Osteoblast (primary cell): Measurements from ENCODE around the gene NOB1. TPM values are rescaled to one million over a fixed set of nuclear protein-coding genes. Genes with fewer than 3 reads are reported as not detected.

Experiments used
- DNase-seq: peaks from one replicate; pipeline ENCODE4 v3.0.0; 2011; ENCODE audit warnings: low spot score, mixed read lengths; ENCODE audit not compliant: insufficient read length; ENCODE audit errors: missing footprints
- H2AFZ ChIP-seq: 2 replicates; pipeline ENCODE4 v1.6.0; 2011; ENCODE audit warnings: mild to moderate bottlenecking, low read length
- H3K27ac ChIP-seq: 2 replicates; pipeline ENCODE4 v1.5.1; 2011; ENCODE audit warnings: mild to moderate bottlenecking, low read depth, low read length, moderate library complexity
- H3K27me3 ChIP-seq: 2 replicates; pipeline ENCODE4 v1.6.0; 2012; ENCODE audit warnings: mild to moderate bottlenecking, control low read depth, inconsistent platforms, low read length, moderate library complexity; ENCODE audit not compliant: insufficient read depth
- H3K36me3 ChIP-seq: 2 replicates; pipeline ENCODE4 v1.5.1; 2011; ENCODE audit warnings: mild to moderate bottlenecking, low read length, control low read depth, moderate library complexity; ENCODE audit not compliant: insufficient read depth
- H3K4me1 ChIP-seq: 2 replicates; pipeline ENCODE4 v1.5.1; 2011; ENCODE audit warnings: mild to moderate bottlenecking, low read length, control low read depth, moderate library complexity; ENCODE audit not compliant: insufficient read depth
- H3K4me2 ChIP-seq: 2 replicates; pipeline ENCODE4 v1.6.0; 2011; ENCODE audit warnings: mild to moderate bottlenecking, low read length; ENCODE audit not compliant: insufficient read depth
- H3K4me3 ChIP-seq: fragments of 200-600 bp; sonication (generic); 3 replicates; pipeline ENCODE4 v1.5.1; 2012; ENCODE audit warnings: mild to moderate bottlenecking, low read length, inconsistent platforms; ENCODE audit not compliant: insufficient read depth
- H3K79me2 ChIP-seq: 2 replicates; pipeline ENCODE4 v1.6.0; 2012; ENCODE audit warnings: mild to moderate bottlenecking, low read length, control low read depth, inconsistent platforms; ENCODE audit not compliant: insufficient read depth
- H3K9me3 ChIP-seq: 2 replicates; pipeline ENCODE4 v1.5.1; 2011; ENCODE audit warnings: low read depth, low read length, control low read depth
- H4K20me1 ChIP-seq: 2 replicates; pipeline ENCODE4 v1.6.0; 2012; ENCODE audit warnings: mild to moderate bottlenecking, low read length, control low read depth; ENCODE audit not compliant: insufficient read depth
- total RNA-seq: library from RNA; depleted of rRNA; stranded (reverse); fragments of >200 nt; gene quantifications from 2 replicates; pipeline ENCODE4 v1.2.3, GENCODE V29; 2012
- TF ChIP-seq, protein P1 (sequence below): IDR thresholded peaks from 2 replicates; pipeline ENCODE4 v1.5.1; 2011; ENCODE audit warnings: mild to moderate bottlenecking, low read depth, low read length, moderate library complexity; ENCODE audit errors: extremely low read depth

Gene NOB1
- total RNA-seq, 1 donor, result 35.5 TPM

DNA sequence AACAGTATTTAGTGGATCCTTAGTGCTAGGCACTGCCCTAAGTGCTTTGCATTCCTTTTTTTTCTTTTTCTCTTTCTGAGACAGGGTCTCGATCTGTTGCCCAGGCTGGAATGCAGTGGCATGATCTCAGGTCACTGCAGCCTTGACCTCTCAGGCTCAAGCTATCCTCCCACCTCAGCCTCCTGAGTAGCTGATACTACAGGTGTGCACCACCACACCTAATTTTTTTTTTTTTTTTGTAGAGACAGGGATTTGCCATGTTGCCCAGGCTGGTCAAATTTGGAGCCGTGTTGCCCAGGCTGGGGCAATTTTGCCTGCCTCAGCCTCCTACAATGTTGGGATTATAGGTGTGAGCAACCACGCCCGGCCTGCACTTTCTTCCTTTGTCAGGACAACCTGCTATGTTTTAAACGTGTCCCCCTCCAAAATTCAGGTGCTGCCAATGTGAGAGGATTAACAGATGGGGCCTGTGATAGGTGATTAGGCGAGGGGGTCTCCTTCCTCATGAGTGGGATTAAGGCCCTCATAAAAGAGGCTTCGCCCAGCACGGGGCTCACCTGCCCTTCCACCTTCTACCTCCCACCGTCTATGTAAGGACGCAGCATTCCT, 33.8 kb downstream of the NOB1 start:
- H3K4me2 ChIP-seq, result no peak overlapping the region

DNA sequence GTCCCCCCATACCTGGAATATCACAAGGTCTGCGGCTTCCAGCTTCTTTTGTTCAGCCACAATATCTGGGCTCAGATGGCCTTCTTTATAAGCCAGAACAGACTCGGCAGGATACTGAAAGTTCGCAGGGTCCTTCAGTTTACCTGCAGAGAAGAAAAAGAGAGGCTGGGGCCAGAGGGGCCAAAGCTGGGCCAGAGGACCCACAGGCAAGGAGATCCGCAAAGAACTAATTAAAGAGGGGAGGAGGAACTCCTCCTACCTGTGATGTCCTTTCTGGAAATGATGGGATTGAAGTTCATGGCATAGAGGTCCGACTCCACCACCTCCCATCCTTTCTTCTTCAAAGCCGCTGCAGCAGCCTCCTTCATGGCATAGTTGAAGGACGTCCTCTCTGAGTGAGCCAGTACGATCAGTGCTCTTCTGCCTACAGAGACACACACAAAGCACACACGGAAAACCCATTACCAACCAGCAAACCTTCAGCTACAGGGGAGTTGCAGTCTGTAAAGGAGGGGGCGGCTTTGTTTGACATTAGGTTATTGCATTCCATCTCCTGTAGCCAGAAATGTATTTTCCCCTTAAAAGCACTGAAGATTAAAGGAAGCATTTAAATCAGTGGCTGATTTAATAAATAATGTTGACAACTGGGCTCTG, 36.5 kb downstream of the NOB1 start:
- no peak overlapping the region for H3K4me3 ChIP-seq
- no peaks in the 10 kb centered on the region for H3K4me1 ChIP-seq
- no peaks in the 10 kb centered on the region for H3K27me3 ChIP-seq
- peaks cover 62% of the 10 kb centered on the region for H3K36me3 ChIP-seq
- no peak overlapping the region for H2AFZ ChIP-seq
- no peak overlapping the region for H3K27ac ChIP-seq
- H3K79me2 ChIP-seq, result peaks cover 45% of the 10 kb centered on the region
- no peak overlapping the region for H3K4me2 ChIP-seq
- peaks cover 4% of the 10 kb centered on the region for H4K20me1 ChIP-seq
- DNase-seq, result no peak
- no peaks in the 10 kb centered on the region for H3K9me3 ChIP-seq
- TF ChIP-seq, protein P1, sequence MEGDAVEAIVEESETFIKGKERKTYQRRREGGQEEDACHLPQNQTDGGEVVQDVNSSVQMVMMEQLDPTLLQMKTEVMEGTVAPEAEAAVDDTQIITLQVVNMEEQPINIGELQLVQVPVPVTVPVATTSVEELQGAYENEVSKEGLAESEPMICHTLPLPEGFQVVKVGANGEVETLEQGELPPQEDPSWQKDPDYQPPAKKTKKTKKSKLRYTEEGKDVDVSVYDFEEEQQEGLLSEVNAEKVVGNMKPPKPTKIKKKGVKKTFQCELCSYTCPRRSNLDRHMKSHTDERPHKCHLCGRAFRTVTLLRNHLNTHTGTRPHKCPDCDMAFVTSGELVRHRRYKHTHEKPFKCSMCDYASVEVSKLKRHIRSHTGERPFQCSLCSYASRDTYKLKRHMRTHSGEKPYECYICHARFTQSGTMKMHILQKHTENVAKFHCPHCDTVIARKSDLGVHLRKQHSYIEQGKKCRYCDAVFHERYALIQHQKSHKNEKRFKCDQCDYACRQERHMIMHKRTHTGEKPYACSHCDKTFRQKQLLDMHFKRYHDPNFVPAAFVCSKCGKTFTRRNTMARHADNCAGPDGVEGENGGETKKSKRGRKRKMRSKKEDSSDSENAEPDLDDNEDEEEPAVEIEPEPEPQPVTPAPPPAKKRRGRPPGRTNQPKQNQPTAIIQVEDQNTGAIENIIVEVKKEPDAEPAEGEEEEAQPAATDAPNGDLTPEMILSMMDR, result no peak

More for the DNA sequence above, 33.8 kb downstream of the NOB1 start:
- no peak overlapping the region for H3K27ac ChIP-seq
- no peak overlapping the region for H3K4me3 ChIP-seq
- H3K9me3 ChIP-seq, result no peaks in the 10 kb centered on the region
- H3K79me2 ChIP-seq, result peaks cover 69% of the 10 kb centered on the region
- H3K27me3 ChIP-seq, result no peaks in the 10 kb centered on the region
- no peak overlapping the region for H2AFZ ChIP-seq
- H3K4me1 ChIP-seq, result peaks cover 18% of the 10 kb centered on the region
- peaks cover 7% of the 10 kb centered on the region for H4K20me1 ChIP-seq
- no peak for DNase-seq
- H3K36me3 ChIP-seq, result peaks cover 46% of the 10 kb centered on the region
- TF ChIP-seq, protein P1, result no peak

DNA sequence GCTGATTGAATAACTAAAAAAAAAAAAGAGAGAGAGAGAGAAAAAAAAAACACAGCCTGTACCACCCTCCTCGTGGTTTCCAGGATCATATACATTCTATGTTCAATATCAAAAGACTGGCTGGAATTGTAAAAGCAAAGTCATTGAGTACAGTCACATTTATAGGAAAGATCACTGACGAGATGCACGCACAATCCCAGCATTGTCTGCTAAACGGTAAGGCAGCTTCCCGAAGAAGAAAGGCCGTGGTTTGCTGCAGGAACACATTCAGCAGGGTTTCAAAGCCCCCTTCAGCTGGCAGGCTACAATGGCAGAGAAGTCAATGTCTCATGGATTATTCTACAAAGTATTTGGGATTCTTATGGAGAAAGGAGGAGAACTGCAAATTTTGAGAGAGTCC, 37.7 kb downstream of the NOB1 start:
- Histone ChIP-seq H3K9me3 (no peaks in the 10 kb centered on the region), H3K36me3 (peaks cover 70% of the 10 kb centered on the region), H3K27ac (no peak overlapping the region), H3K4me2 (no peak overlapping the region), H3K4me1 (peaks cover 4% of the 10 kb centered on the region), H4K20me1 (peaks cover 4% of the 10 kb centered on the region), H3K79me2 (peaks cover 38% of the 10 kb centered on the region), H2AFZ (no peak overlapping the region), H3K27me3 (no peaks in the 10 kb centered on the region), H3K4me3 (no peak overlapping the region)
- no peak for DNase-seq
- TF ChIP-seq, protein P1, result no peak

DNA sequence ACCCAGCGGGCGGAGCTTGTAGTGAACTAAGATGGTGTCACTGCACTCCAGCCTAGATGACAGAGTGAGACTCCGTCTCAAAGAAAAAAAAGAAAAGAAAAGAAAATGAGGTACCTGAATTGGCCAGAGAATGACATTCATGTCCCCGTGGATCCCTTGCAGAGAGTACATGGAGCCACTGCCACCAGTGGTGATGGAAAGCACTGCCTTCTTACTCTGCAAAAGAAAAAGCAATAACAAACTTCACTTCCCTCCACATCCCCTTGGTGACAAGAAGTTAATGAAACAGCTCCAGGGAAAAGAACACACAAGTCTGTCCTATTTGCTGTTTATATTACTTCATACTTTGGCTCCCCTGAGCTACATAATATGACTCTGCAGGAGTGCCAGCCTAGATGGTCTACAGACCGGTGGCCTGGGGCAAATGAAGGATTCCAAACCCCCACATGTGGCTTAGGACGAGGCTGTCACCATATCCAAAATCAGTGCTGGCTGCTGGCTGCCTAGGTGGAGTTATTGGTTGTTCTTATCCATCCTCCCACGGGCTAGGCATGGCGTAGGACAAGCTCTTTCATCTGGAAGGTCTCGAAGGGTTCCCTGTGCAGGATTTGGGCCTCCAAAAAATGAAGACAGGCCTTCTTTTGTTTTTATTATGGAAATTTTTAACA, 41.7 kb downstream of the NOB1 start:
- no peaks in the 10 kb centered on the region for H3K27me3 ChIP-seq
- peaks cover 7% of the 10 kb centered on the region for H3K79me2 ChIP-seq
- H3K36me3 ChIP-seq, result peaks cover 73% of the 10 kb centered on the region
- H4K20me1 ChIP-seq, result peaks cover 2% of the 10 kb centered on the region
- H3K4me2 ChIP-seq, result no peak overlapping the region
- H3K9me3 ChIP-seq, result no peaks in the 10 kb centered on the region
- H3K4me3 ChIP-seq, result no peak overlapping the region
- H3K27ac ChIP-seq, result no peak overlapping the region
- no peak for DNase-seq
- no peak overlapping the region for H2AFZ ChIP-seq
- peaks cover 24% of the 10 kb centered on the region for H3K4me1 ChIP-seq
- TF ChIP-seq, protein P1, result no peak
